ENCODE results near the gene CDC42BPA. TPM values are rescaled to one million over a fixed set of nuclear protein-coding genes. Genes with fewer than 3 reads are reported as not detected.
"Not testable (repeated sequence)": the region's sequence is repeated elsewhere in the genome, so short reads cannot be mapped to it uniquely, and the experiment has no call there.

The CDC42BPA gene
- total RNA-seq, 1 experiment from 2014 or later, result 11.8 TPM

DNA sequence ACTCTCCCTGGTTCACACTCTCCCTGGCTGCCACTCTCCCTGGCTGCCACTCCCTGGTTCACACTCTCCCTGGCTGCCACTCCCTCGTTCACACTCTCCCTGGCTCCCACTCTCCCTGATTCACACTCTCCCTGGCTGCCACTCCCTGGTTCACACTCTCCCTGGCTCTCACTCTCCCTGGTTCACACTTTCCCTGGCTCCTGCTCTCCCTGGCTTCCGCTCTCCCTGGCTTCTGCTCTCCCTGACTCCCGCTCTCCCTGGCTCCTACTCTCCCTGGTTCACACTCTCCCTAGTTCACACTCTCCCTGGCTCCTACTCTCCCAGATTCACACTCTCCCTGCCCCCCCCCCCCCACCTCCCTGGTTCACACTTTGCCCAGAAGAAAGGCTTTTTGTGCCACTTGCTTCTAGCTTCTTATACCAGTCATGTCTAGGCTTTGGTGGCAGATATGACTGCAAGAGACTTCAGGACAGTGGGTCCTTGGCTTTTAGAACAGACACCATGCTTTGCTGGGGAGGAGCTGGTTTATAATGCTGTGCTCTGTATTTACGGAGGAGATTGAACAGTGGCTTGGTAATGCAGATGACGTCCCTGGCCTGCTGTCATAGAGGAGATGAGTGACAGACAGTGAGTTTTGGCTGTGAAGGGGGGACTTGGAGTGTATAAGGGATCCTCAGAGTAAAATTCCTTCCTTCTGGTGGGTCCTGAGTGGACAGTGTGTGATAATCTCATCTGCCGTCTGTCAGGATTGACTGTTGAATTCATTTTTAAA is 361.2 kb downstream of the CDC42BPA start:
- in situ Hi-C loops (cut with HindIII; ENCODE audit: low pct_unique_long_range_greater_than_20kb, low sequenced_read_pairs), result no loop called here
- no peak for DNase-seq (ENCODE audit: low read depth)

DNA sequence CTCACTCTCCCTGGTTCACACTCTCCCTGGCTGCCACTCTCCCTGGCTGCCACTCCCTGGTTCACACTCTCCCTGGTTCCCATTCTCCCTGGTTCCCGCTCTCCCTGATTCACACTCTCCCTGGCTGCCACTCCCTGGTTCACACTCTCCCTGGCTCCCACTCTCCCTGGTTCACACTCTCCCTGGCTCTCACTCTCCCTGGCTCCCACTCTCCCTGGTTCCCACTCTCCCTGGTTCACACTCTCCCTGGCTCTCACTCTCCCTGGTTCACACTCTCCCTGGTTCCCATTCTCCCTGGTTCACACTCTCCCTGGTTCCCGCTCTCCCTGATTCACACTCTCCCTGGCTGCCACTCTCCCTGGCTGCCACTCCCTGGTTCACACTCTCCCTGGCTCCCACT is 362.4 kb downstream of the CDC42BPA start:
- in situ Hi-C loops (cut with HindIII; ENCODE audit: low pct_unique_long_range_greater_than_20kb, low sequenced_read_pairs); DNase-seq (ENCODE audit: low read depth): not testable (repeated sequence)

DNA sequence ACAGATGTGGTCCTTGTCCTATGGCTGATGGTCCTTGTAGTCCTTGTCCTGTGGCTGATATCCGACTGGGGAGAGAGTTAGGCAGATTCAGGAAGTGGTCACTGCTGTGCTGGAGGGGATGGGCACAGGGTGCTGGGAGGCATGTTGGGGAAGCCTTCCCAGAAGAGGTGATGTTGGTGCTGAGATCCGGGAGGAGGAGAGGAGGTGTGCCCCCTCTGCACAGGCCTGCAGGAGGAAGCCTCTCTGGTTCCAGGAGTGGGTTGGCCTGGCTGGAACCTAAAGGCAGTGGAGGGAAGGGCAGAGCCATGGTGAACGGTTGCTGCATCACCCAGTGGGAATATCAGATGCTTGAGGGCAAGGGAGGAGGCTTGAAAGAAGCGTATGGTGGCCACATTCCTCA is 363.5 kb downstream of the CDC42BPA start:
- in situ Hi-C loops (cut with HindIII; ENCODE audit: low pct_unique_long_range_greater_than_20kb, low sequenced_read_pairs), result no loop called here

DNA sequence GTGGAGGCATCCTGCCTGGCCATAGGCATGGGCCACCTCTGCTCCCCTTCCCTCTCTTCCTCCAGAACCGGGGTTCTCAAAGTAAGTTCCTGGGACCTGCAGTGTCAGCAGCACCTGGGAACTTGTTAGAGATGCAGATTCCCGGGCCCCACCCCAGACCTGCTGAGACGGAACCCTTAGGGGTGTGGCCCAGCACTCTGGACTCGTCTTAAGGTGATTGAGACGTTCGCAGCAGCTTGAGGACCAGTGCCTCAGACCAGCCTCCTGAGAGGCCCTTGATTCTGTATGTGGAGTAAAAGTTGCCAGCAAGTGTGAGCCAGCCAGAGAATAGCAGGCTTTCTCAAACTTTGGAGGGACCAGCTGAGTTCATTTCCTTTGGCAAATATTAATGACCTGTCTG is 364.0 kb downstream of the CDC42BPA start:
- in situ Hi-C loops (cut with HindIII; ENCODE audit: low pct_unique_long_range_greater_than_20kb, low sequenced_read_pairs), result no loop called here
- DNase-seq (ENCODE audit: low read depth), result no peak

More for the DNA sequence above, 363.5 kb downstream of the CDC42BPA start:
- no peak for DNase-seq (ENCODE audit: low read depth)

DNA sequence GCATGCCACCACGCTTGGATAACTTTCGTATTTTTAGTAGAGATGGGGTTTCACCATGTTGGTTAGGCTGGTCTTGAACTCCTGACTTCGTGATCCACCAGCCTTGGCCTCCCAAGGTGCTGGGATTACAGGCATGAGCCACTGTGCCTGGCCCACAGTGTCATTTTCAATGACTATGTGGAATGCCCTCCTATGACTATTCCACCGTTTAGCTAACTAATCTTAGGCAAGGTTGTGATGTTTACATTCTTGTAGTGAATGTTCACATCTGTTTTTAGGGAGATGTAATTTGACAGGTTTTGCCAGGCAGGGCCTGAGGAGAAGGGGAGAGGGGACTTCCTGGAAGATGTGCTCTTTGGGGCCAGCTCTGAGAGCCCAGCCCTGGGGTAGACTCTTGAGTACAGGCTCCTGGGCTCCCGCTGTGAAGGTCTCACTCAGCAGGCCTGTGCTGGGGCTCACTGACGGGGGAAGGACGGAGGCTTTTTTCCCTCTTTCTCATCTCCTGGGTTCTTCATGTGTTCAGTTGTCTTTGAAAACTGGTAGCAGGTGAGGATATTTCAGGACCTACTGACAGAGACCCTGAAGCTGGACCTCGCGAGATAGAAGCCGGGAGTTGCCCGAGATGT is 365.0 kb downstream of the CDC42BPA start:
- in situ Hi-C loops (cut with HindIII; ENCODE audit: low pct_unique_long_range_greater_than_20kb, low sequenced_read_pairs), result no loop called here
- no peak for DNase-seq (ENCODE audit: low read depth)

DNA sequence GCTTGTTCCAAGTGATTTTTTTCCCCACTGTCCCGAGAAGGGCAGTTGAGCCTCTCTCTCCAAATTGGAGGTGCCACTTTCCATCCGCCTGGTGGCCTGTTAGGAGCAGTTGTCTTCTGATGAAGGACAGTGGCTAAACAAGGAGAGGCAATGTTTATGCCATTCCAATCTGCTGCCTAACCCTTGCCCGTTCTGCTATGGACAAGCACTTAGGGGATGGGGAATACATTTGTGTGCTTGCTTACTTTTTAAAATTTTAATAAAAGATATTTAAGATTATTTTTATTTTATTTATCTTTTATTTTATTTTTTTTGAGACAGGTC is 366.2 kb downstream of the CDC42BPA start:
- in situ Hi-C loops (cut with HindIII; ENCODE audit: low pct_unique_long_range_greater_than_20kb, low sequenced_read_pairs), result no loop called here
- no peak for DNase-seq (ENCODE audit: low read depth)

DNA sequence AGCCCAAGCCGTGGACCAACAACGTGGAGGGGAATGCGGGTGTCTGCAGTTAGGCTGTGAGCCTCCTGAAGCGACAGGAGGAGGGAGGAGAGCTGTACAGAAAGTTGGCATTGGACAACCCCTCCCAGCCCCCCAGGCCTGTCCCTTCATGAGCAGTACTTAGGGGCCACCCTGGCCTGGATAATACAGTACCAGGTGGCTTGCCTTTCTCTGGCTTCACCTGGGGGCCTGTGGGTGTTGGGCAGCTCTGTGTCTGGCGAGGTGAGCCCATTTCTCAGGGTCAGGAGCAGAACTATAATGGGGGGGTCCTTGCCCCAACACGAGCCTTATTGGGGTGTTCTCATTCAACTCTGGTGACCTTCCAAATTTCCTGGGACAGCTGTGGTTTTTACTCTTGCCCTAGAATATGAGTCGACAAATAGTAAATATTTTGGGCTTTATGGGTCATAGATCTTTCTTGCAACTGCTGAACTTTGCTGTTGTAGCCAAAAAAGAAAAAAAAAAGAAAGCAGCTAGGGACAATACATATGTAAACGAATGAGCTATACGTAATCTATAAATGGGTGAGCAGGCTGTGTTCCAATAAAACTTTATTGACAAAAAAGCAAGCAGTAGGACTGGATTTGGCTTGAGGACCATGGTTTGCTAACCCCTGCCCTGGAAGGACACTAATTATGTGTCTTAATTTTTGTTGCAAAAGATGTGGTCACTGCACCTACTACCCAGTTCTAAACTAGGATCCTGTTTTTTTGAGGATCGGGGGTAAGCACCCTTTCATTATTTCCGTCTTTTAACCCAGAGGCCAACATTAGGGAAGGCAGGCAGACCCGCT is 366.8 kb downstream of the CDC42BPA start:
- in situ Hi-C loops (cut with HindIII; ENCODE audit: low pct_unique_long_range_greater_than_20kb, low sequenced_read_pairs), result no loop called here
- DNase-seq (ENCODE audit: low read depth), result no peak

DNA sequence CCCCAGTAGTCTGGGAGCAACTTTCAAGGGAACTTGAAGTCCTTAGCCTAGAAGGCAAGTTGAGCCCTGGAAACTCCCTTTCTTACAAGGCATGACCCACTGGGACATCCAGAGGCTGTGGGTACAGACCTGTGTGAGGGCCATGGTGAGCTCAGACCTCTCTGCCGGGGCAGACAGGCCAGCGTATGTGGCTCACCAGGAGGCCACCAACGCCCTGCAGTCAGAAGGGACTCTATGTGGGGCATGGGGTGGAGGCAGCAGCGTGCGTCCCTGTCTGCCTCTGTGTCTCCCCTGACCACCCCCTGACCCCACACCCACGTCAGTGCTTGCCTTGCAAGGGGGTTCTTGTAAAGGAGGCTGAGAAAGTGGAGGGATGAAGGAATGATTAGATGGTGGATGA is 367.4 kb downstream of the CDC42BPA start:
- DNase-seq (ENCODE audit: low read depth), result no peak

DNA sequence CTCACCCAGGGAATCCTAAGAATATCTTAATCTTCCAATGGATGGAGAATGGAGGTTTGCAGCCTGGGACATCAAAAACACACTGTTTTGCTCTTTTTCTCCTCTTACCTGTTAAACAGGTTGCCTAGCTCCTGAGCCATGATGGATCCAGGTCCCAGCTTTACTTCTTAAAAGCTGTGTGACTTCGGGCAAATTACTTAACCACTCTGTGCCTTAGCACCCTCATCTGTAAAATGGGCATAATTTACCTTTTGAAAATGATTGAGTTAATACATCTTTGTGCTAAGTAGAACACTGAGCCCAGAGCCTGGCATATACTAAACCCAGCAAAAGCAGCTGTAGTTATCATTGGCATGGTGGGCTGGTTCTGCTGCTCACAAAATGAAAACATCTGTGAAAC is 368.0 kb downstream of the CDC42BPA start:
- in situ Hi-C loops (cut with HindIII; ENCODE audit: low pct_unique_long_range_greater_than_20kb, low sequenced_read_pairs), result no loop called here
- no peak for DNase-seq (ENCODE audit: low read depth)

More for the DNA sequence above, 367.4 kb downstream of the CDC42BPA start:
- in situ Hi-C loops (cut with HindIII; ENCODE audit: low pct_unique_long_range_greater_than_20kb, low sequenced_read_pairs), result no loop called here

DNA sequence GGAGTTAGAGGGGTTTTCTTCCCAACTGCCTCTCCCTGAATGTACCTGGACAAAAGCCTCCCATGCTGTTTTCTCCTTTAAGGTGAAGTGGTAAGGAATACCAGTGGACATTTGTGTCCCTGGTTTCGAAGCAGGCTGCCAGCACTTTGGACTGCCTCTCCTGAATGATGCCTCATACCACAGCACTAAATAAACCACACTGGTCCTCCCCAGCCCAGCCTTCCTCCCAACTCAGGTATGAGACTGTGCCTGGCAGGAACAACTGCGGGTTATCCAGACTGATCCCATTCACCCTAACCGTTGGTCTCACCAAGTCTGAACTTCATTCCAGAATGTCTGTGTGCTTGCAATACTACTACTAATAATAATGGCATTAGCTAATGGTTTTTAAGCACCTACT is 368.9 kb downstream of the CDC42BPA start:
- in situ Hi-C loops (cut with HindIII; ENCODE audit: low pct_unique_long_range_greater_than_20kb, low sequenced_read_pairs), result no loop called here
- no peak for DNase-seq (ENCODE audit: low read depth)

DNA sequence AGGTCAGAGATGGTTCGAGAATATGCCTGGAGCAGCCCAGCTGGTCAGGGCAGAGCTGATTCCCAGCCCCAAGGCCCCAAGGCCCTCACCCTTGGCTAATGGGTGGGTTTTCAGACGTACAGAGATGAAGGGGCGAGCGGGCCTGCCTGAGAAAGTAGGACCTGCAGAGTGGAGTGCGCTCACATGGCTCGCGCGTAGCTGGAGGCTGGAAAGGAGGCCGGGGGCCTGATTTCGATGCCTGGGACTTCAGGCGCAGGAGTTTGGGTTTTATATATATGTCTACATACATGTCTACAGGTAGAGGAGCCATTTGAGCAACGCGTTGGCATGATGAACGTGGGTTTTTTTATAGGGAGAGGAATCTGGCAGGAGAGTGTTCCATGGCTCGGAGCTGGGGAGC is 369.3 kb downstream of the CDC42BPA start:
- DNase-seq (ENCODE audit: low read depth), result no peak
- in situ Hi-C loops (cut with HindIII; ENCODE audit: low pct_unique_long_range_greater_than_20kb, low sequenced_read_pairs), result no loop called here

DNA sequence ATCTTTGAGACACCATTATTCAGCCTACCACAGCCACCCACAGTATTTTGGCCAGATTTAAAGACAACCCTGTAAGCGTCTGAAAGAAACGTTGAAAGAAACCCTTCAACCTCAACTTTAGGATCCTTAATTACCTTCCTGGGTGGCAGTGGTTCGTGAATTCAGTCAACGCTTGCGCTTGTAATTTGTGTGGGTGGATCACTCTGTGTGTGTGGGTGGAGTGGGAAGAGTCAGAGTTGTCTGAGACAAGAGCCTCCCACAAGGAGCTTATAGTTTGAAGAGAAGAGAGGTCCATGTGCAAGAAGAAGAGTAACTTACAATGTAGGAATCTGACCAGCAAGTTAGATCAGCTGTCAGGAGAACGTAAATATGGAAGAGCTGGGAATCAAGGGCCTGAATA is 369.8 kb downstream of the CDC42BPA start:
- in situ Hi-C loops (cut with HindIII; ENCODE audit: low pct_unique_long_range_greater_than_20kb, low sequenced_read_pairs), result no loop called here
- no peak for DNase-seq (ENCODE audit: low read depth)

DNA sequence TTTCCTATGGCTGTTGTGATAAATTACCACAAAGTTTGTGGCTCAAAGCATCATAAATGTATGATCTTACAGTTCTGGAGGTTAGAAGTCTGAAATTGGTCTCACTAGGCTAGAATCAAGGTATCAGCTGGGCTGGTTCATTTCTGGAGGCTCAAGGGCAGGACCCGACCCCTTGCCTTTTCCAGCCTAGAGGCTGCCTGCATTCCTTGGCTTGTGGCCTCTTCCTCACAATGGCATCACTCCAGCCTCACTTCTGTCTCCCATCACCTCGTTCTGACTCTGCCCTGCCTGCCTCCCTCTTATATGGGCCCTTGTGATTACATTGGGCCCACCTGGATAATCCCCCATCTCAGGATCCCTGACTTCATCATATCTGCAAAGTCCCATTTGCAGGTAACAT is 370.2 kb downstream of the CDC42BPA start:
- no peak for DNase-seq (ENCODE audit: low read depth)
- in situ Hi-C loops (cut with HindIII; ENCODE audit: low pct_unique_long_range_greater_than_20kb, low sequenced_read_pairs), result no loop called here

DNA sequence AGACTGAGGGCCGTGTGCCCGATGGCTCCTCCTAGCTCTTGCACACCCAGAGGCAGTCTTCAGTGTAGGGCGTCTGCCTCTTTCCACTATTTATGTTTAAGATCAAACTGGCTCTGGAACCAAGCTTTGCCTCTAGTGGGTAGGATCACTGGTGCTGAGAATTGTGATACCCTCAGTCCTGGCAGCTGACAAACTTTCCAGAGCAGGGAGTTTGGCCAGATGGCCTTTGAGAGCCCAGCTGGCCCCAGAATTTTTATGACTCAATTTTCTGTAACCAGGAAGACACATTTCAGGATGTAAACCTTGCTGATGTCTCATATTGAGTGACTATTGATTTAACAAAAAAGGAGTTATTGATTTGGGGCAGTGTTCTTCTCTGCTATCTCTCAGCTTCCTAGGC is 371.5 kb downstream of the CDC42BPA start:
- in situ Hi-C loops (cut with HindIII; ENCODE audit: low pct_unique_long_range_greater_than_20kb, low sequenced_read_pairs), result no loop called here
- DNase-seq (ENCODE audit: low read depth), result no peak

DNA sequence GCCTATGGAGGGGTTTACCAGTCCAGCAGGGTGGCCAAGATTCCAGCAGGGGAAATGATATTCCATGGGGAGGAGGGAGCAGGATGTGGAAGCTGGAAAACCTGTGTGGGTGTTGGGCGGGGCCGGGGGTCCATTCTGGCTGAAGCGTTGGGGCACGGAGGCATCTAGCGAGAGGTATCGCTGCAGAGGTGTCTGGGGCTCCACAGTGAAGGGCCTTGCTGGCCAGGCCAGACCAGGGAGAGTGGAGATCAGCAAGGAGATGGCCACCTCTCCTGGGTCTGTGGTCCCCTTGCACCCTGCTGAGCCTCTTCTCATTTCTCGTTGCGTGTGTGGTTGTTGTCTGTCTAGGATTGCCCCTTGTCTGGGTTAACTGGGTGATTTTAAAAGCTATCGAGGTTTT is 372.0 kb downstream of the CDC42BPA start:
- in situ Hi-C loops (cut with HindIII; ENCODE audit: low pct_unique_long_range_greater_than_20kb, low sequenced_read_pairs), result no loop called here
- no peak for DNase-seq (ENCODE audit: low read depth)

DNA sequence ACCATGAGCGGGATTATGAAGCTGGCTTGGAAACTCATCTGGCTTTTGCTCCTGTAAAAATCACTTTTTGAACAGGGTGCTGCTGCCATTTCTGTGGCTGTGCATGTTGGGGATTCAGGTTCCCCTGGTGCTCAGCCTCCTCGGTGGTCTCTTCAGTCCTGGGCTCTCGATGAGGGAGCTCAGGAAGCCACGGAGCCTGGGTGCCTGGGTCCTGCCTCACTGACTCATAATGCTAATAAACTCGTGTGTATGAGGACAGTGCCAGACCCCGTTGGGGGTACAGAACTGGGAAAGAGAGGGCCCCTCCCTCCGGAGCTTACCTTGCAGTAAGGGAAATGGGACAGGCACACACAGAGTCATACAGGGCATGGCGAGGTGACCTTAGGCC is 372.4 kb downstream of the CDC42BPA start:
- in situ Hi-C loops (cut with HindIII; ENCODE audit: low pct_unique_long_range_greater_than_20kb, low sequenced_read_pairs), result no loop called here
- no peak for DNase-seq (ENCODE audit: low read depth)

DNA sequence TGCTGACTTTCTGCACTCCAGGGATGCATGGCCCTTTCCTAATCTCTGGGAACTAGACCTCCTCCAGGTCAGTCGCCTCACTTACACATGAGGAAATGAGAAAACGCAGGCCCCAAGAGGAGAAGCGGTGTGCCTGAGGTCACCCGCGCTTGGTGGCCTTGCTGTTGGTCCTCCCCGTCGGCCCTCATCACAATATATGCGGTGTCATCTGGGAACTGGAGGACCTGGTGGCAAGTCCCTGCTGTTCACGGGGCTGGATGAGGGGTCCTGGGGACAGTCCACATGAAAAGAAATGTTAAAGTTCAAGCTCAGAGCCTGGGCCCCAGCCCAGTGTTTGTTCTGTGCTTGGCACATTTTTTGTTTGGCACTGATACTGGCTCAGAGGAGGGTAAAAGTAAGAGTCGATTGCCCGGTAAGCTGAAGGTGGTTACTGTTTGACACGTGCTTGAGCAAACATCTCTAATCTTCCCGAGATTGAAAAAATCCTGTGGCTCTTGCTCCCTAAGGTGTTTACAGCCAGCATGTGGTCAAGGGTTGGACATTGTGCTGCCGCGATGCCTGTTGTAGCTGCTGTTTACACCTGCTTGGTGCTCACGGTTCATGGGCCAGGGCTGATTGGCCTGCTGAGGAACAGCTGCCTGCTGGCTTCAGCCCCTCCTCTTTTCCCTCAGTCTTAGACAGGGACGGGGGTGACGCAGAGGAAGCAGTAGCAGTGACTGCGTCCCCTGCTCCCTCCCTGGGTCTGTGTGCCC is 373.0 kb downstream of the CDC42BPA start:
- in situ Hi-C loops (cut with HindIII; ENCODE audit: low pct_unique_long_range_greater_than_20kb, low sequenced_read_pairs), result no loop called here

DNA sequence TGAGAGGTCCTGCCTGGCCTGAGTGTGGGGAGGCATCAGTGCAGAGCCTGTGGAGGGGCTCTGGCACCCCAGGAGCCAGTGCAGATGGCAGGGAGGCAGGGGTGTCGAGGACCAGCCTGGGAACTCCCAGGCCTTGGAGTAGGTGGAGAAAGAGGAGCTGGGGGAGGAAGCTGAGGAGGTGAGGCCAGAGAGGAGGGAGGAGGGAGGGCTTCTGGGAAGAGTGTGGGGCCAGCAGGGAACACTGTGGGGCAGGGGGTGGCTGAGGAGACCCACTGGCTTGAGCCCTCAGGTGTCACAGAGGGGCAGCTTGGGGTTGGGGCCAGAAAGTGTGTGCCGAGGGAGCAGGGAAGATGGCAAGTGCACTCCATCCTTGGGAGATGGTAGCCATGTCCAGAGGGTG is 374.4 kb downstream of the CDC42BPA start:
- in situ Hi-C loops (cut with HindIII; ENCODE audit: low pct_unique_long_range_greater_than_20kb, low sequenced_read_pairs), result no loop called here
- no peak for DNase-seq (ENCODE audit: low read depth)

More for the DNA sequence above, 373.0 kb downstream of the CDC42BPA start:
- DNase-seq (ENCODE audit: low read depth), result no peak

DNA sequence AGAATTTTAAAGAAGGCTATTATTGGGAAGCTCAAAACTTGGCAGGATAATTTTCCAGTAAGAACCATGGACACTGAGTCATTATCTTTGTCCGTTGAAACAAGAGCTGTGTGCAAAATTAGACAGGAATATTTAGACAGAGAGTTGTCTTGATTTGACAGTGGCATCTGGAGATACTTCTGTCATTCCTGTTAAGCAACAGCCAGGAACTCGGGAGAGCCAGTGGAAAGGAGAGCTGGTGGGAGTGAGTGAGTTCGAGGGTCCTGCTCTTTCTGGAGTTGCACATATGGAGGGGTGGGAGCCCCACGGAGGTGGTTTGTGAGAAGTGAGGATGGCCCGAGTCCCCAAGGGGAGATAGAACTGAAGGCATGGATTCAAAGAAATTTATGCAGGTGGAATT is 375.1 kb downstream of the CDC42BPA start:
- DNase-seq (ENCODE audit: low read depth), result no peak
- in situ Hi-C loops (cut with HindIII; ENCODE audit: low pct_unique_long_range_greater_than_20kb, low sequenced_read_pairs), result no loop called here
